HAP-1 (cell line): ENCODE results near the gene DCLRE1C.

Experiments used
- DNase-seq, 2 experiments: peaks; one replicate each; pipeline ENCODE4 v3.0.0-alpha.2; 2016 to 2020; ENCODE audit warnings: low spot score in 2 of 2
- H3K27me3 ChIP-seq: fragments of 250-450 bp; sonication (Bioruptor Pico); 2 replicates; pipeline ENCODE4 v1.5.1; 2020; ENCODE audit warnings: low read depth, mild to moderate bottlenecking, moderate library complexity
- H3K36me3 ChIP-seq: fragments of 250-450 bp; sonication (Bioruptor Pico); replicated peaks from 2 replicates; pipeline ENCODE4 v1.5.1; 2020; ENCODE audit warnings: mild to moderate bottlenecking
- H3K4me1 ChIP-seq: fragments of 250-450 bp; sonication (Bioruptor Pico); 2 replicates; pipeline ENCODE4 v1.5.1; 2020; ENCODE audit warnings: mild to moderate bottlenecking
- H3K4me3 ChIP-seq: fragments of 250-450 bp; sonication (Bioruptor Pico); 2 replicates; pipeline ENCODE4 v1.5.1; 2020; ENCODE audit warnings: mild to moderate bottlenecking, moderate library complexity
- H3K9me3 ChIP-seq: fragments of 250-450 bp; sonication (Bioruptor Pico); 2 replicates; pipeline ENCODE4 v1.5.1; 2020; ENCODE audit warnings: mild to moderate bottlenecking, moderate library complexity
- in situ Hi-C: fragments of 300-500 bp; cut with MboI; formaldehyde crosslinking; loops from 3 replicates; pipeline ENCODE4 v1.14.3; 2020; ENCODE audit warnings: low sequenced_read_pairs, inconsistent platforms, mixed read lengths

Gene DCLRE1C

GRCh38 chr10:14860791-14861190 is 93.1 kb downstream of the DCLRE1C start:
- peaks cover 17% of the 10 kb centered on the region for H3K4me1 ChIP-seq
- no peak for DNase-seq
- H3K4me3 ChIP-seq: no peak overlapping the region
- no peaks in the 10 kb centered on the region for H3K27me3 ChIP-seq
- H3K9me3 ChIP-seq: no peaks in the 10 kb centered on the region
- peaks cover 16% of the 10 kb centered on the region for H3K36me3 ChIP-seq
- in situ Hi-C loops: no loop called here

DNA sequence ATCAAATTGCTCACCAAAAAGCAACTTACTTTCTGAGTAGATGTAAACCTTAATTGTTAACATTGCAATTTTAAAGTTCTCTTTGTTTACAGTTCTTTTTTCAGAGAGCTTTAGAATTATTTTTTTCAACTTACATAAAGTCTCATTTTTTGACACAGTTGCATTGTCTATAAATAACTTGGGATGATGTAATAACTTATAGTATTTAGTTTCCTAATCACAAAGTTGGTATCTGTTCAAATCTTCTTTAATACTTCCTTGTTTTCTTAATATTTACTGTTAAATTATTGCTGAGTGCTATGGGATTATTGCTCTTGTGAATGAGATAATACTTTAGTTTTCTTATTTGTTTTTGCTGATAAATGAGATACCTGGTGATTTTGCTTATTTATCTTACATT is 94.1 kb downstream of the DCLRE1C start:
- Histone ChIP-seq H3K27me3 (no peaks in the 10 kb centered on the region), H3K36me3 (peaks cover 18% of the 10 kb centered on the region), H3K9me3 (no peaks in the 10 kb centered on the region), H3K4me1 (peaks cover 17% of the 10 kb centered on the region), H3K4me3 (no peak overlapping the region)
- in situ Hi-C loops: no loop called here
- DNase-seq: no peak

GRCh38 chr10:14859043-14859442 is 94.9 kb downstream of the DCLRE1C start:
- no peak for DNase-seq
- in situ Hi-C loops: no loop called here
- no peaks in the 10 kb centered on the region for H3K27me3 ChIP-seq
- H3K9me3 ChIP-seq: no peaks in the 10 kb centered on the region
- H3K4me3 ChIP-seq: no peak overlapping the region
- peaks cover 17% of the 10 kb centered on the region for H3K4me1 ChIP-seq
- H3K36me3 ChIP-seq: peaks cover 20% of the 10 kb centered on the region

DNA sequence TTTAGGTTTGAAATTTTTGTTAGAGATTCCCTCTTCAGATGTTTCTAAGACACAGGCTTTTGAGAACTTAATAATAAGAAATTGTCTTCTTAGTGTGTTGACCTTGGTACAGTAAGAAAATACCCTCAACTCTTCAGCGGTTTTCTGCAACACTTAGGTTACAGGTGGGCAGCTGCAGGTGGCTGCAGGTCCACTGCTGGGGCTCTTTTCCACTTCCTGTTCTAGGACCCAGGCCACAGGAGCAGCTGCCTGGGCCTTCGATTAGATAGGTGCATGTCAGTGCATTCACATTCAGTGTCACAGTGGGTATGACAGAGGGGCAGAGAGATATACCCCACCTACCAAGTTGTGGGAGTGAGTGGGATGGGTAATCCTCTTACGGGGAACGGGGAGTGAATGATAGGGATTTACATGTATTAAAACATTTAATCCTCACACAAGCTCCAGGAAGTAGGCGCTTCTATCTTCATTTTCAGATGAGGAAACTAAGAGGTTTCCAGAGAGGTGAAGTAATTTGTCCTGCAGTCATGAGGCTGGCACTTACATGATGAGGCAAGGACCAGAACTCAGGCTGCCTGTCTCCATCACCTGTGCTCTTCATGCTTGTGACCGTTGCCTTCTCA is 95.4 kb downstream of the DCLRE1C start:
- peaks cover 17% of the 10 kb centered on the region for H3K4me1 ChIP-seq
- DNase-seq: no peak
- H3K4me3 ChIP-seq: no peak overlapping the region
- H3K9me3 ChIP-seq: no peaks in the 10 kb centered on the region
- in situ Hi-C loops: no loop called here
- H3K36me3 ChIP-seq: peaks cover 26% of the 10 kb centered on the region
- H3K27me3 ChIP-seq: no peaks in the 10 kb centered on the region

DNA sequence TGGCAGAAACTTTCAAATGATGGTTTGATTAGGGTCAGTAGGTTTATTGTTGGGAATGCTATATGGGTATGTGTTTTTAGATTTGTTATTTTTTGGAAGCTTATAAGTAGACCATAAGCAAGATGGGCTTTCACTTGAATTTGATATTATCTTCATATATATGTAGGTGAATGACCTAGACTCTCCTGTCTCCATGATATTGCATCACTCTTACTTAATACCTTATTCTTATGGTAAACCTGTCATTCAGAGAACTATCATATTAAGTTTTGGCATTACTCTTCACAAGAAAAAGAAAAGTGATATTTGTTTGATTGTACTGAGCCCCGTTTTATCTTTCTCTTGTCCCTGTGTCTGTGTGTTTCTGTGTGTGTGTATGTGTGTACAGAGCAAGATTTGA is 98.4 kb downstream of the DCLRE1C start:
- Histone ChIP-seq H3K36me3 (peaks cover 39% of the 10 kb centered on the region), H3K9me3 (no peaks in the 10 kb centered on the region), H3K4me1 (peaks cover 17% of the 10 kb centered on the region), H3K27me3 (no peaks in the 10 kb centered on the region), H3K4me3 (no peak overlapping the region)
- in situ Hi-C loops: no loop called here
- no peak for DNase-seq

DNA sequence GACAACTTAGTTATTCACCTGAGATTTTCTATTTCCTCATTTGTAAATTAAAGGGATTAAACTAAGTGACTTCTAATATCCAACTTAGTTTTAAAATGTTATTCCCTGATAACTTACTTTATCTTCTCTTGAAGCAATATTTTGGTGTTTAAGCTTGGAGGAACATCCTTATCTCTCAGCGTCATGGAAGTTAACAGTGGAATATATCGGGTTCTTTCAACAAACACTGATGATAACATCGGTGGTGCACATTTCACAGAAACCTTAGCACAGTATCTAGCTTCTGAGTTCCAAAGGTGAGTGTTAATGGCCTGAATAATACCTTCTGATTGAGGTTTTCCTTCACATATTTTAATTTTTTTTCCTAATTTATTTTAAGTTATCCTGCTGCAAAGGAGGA is 101.7 kb downstream of the DCLRE1C start:
- no peaks in the 10 kb centered on the region for H3K9me3 ChIP-seq
- no peaks in the 10 kb centered on the region for H3K4me1 ChIP-seq
- no peak overlapping the region for H3K4me3 ChIP-seq
- H3K27me3 ChIP-seq: no peaks in the 10 kb centered on the region
- in situ Hi-C loops: no loop called here
- peaks cover 40% of the 10 kb centered on the region for H3K36me3 ChIP-seq
- DNase-seq: no peak
